HG02970 (cell line): ENCODE data around the gene BCL2L1.

Experiments used
- ATAC-seq: cut with Tn5 transposase; IDR thresholded peaks from one replicate; pipeline ENCODE4 v1.9.1; 2021; ENCODE audit warnings: mild to moderate bottlenecking, moderate library complexity, moderate number of reproducible peaks; ENCODE audit not compliant: unreplicated experiment, low FRiP score

BCL2L1 gene

DNA sequence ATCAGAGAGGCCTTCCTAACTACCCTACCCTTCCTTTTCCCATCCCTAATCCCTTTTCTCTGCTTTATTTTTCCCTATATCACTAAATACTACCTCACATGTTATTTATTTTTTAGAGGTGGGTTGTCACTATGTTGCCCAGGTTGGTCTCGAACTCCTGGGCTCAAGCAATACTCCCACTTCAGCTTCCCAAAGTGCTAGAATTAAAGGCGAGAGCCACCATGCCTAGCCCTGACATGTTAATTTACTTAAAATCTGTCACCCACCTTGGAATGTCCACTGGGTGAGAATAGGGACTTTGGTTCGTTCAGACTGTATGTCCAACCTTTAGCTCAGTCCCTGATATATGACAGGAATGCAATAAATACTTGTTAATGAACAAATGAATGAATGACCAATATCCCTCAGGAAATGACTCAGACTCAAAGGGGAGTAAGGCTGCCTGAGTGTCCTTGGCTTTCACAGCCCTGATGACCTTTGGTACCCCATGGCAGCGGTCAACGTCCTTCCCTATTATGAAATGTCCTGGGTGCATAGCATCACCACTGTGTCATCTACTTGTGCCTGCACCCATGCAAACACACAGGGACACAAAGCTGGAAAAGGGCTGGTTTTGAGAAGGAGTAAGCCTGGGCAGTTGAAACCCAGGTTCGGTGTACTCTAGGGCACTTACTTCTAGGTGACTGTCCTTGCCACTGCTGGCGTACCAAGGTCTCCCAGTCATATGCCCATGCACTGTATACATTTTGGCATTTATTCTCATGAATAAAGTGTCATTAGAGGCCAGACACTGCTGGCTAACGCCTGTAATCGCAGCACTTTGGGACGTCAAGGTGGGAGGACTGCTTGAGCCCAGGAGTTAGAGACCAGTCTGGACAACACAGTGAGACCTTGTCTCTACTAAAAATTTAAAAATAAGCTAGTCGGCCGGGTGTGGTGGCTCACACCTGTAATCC, 26.5 kb downstream of the BCL2L1 start:
- no peak for ATAC-seq

DNA sequence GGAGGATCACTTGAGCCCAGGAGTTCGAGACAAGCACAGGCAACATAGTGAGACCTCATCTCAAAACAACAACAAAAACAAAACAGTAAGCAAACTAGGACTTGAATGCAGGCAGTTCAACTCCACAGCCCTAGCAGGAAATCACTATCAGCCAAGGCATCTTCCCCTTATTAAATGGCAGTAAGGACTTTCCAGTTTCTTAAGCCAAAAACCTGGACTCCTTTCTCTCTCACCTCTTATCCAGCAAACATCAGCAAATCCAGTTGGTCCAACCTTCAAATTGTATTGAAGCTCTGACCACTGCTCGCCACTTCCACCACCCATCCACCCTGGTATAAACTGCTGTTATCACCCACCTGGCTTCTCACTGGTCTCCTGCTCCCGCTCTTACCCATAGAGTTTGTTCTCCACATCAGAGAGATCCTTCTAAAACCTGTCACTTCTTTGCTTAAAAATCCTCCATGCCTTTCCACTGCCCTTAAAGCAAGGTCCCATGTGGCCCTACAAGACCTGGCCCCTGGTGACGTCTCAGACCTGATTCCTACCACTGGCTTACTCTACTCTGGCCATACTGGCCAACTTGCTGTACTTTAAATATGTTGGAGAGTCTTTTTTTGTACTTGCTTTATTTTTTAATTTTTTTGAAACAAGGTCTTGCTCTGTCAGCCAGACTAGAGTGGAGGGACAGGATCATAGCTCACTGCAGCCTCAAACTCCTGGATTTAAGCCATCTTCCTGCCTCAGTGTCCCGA, 27.6 kb downstream of the BCL2L1 start:
- ATAC-seq, result no peak

- ATAC-seq, result no peak
Measured at GRCh38 chr20:31693987-31694661, 28.5 kb downstream of the BCL2L1 start.

- ATAC-seq, result no peak
Measured at GRCh38 chr20:31693402-31693801, 29.3 kb downstream of the BCL2L1 start.

GRCh38 chr20:31691646-31692275, 30.9 kb downstream of the BCL2L1 start:
- ATAC-seq, result no peak

- no peak for ATAC-seq
Measured at GRCh38 chr20:31690124-31690666, 32.5 kb downstream of the BCL2L1 start.

DNA sequence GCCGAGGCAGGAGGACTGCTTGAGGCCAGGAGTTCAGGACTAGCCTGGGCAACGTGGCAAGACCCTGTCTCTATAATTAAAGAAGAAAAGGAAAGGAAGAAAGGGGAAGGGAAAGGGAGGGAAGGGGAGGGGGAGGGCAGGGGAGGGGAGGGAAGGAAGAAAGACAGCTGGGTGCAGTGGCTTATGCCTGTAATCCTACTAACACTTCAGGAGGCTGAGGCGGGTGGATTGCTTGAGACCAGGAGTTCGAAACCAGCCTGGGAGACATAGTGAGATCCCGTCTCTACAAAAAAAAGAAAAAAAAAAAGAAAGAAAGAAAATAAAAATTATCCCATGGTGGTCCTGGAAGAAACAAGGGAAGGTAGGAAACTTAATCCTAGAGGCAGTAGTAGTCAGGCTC, 33.5 kb downstream of the BCL2L1 start:
- no peak for ATAC-seq

GRCh38 chr20:31687777-31688176, 34.9 kb downstream of the BCL2L1 start:
- ATAC-seq, result no peak

GRCh38 chr20:31685853-31686643, 36.6 kb downstream of the BCL2L1 start:
- no peak for ATAC-seq

DNA sequence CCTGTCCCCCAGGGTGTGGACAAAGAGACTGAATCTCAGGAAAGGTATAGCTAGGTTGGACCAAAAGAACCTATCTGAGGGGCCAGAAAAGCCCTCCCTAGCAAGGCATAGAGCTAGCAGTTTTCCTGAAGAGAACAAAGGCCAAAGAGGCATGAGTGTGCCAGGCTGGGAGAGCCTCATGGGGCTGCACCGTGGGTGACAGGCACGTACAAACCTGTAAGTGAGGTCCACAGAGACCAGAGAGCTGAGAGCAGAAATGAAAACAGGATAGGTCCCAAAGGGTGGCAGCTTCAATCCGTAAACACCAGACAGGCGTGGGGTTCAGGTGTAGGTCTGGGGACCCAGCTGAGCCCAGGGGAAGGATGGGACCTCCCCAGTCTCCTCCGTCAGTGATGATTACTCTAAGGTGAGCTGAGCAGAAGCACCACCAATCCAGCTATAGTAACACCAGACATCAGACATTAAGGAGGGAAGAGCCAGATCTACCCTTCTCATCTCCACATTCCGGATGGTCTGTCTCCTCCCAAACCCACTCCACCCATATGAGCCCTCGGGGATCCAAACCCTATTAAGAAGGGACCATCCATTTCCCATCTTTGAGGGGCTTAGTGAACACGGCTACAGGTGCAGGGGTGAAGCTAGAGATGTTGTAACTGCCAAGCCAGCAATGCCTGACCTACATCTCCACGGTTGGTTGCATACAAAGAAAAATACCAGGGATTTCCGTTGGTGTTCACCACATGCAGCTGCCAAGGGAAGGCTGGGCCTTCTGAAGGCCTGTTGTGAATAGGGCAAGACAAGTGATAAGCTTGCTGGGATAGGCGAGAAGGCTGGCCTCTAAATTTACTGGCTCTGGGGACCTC, 38.3 kb downstream of the BCL2L1 start:
- ATAC-seq, result no peak

DNA sequence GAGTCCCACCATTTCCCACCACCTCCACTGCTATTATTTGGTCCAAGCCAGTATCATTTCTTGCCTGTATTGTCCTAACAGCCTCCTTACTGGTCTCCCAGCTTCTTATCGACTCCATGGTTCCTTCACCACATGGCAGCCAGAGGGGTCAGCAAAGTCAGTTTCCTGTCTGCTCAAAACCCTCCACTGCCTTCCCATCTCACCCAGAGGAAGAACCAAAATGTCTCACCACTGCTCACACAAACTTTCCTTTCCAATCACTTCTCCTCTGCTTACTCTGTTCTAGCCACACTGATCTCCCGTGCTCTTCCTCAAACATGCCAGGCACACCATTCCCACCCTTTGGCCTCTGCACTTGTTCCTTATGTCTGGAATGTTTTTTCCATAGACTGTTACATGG, 39.7 kb downstream of the BCL2L1 start:
- no peak for ATAC-seq

GRCh38 chr20:31682352-31682751, 40.3 kb downstream of the BCL2L1 start:
- ATAC-seq, result no peak

DNA sequence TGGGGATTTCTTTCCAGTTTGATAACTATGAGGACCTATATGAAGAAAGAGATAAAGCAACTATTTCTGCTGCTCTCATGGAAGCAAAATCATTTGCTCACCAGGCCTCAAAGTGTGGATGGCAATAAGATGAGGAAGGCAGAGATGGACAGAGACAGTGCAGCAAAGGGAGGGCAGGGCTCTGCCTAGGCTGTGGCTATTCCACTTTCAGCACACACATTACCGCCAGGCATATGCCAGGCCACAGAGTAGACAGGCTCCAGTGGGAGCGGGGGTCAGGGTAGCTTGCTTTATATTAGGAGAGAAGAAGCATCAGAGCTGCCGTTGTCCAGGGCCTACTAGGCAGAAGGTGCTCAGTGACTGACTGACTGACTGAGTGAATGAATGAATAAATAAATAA, 40.9 kb downstream of the BCL2L1 start:
- ATAC-seq, result no peak

DNA sequence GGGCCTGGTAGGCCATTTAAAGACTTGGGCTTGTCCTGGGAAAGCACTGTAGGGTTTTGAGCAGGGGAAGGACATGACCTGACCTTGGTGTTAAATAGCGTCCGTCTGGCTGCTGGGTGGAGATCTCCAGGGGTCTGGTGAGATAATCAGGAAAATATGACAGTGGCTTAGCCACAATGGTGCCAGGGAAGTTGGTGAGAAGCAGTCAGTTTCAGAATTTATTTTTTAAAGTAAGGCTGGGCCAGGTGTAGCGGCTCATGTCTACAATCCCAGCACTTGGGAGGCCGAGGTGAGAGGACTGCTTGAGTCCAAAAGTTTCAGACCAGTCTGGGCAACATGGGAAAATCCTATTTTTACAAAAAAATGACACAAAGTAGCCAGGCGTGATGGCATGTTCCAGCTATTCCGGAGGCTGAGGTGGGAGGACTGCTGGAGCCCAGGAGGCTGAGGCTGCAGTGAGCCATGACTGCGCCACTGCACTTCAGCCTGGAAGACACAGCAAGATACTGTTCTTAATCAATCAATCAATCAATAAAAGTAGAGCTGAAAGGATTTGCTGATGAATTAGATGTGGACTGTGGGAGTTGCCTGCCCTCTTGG, 41.4 kb downstream of the BCL2L1 start:
- ATAC-seq, result no peak

- no peak for ATAC-seq
Measured at GRCh38 chr20:31680286-31681127, 42.2 kb downstream of the BCL2L1 start.

DNA sequence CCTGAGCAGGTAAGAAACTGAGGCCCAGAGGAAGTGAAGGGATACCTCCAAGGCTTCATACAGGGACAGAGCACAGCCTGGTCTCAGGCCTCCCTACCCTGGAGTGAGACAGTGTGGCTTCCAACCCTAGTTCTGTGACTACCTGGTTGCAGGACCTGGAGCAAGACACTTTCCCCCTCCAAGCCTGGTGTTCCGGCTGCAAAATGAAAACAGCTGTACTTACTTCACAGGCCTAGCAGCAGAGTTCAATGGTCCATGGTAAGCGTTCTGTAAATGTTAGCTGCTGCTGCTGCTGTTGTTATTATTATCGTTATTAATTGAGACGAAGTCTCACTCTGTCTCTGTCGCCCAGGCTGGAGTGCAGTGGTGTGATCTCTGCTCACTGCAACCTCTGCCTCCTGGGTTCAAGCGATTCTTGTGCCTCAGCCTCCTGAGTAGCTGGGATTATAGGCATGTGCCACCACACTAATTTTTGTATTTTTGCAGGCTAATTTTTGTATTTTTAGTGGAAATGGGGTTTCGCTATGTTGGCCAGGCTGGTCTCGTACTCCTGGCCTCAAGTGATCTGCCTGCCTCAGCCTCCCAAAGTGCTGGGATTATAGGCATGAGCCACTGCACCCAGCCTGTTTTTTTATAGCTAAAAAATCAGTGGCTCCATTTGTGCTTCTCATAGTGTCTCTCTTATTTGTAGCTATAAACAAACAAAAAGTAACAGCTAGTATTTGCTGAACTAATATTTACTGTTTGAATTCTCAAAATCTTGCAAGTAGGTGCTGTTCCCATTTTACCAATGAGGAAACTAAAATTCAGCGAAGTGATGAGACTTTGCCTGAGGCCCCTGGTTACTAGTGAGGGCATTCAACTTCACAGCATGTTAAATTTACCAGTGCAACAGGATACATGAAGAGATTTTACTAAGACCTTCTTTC, 43.0 kb downstream of the BCL2L1 start:
- ATAC-seq, result no peak
